GM12873 (cell line): Measurements from ENCODE around the gene CCDC73.

Experiments
- CTCF ChIP-seq: IDR thresholded peaks from 2 replicates; pipeline ENCODE4 v1.5.1; 2012; ENCODE audit warnings: low read depth, mild to moderate bottlenecking, moderate library complexity, low read length, control low read depth; ENCODE audit not compliant: insufficient read depth; ENCODE audit errors: missing control alignments

CCDC73 gene

DNA sequence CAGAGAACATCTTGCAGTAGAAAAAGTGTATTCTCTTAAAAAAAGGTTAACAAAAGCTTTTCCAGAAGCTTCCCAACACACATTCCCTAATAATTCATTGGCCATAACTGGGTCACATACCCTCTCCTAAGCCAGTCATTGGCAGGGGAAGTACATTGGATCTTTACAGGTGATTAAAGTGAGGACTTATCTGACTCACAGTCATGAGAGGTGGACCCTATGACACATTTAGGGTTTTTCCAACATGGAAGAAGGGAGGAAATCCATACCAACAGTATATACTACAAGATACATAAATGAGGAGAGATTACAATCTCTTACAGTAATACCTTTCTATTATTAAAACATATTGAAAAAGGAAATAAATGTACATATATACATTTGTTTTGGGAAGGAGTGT, 72.2 kb downstream of the CCDC73 start:
- TF ChIP-seq CTCF, result no peak

DNA sequence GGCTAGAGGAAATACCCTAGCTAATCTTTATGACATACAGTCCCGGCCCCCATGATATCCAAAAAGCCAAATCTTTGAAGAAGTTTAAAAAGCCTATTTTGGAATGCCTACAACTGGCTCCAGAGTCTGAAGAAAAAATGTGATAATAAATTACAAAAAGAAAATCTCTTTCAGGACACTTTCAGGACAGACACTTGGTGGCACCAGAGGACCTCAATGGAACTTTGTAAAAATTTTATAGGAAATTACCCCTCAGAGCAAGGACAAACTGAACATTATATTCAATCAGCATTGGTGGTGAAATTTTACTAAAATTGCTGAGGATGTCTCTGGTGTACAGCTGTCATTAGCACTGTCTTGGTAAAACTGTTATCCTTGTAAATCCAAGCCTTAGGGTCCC, 81.0 kb downstream of the CCDC73 start:
- TF ChIP-seq CTCF, result peak; percentile 34

DNA sequence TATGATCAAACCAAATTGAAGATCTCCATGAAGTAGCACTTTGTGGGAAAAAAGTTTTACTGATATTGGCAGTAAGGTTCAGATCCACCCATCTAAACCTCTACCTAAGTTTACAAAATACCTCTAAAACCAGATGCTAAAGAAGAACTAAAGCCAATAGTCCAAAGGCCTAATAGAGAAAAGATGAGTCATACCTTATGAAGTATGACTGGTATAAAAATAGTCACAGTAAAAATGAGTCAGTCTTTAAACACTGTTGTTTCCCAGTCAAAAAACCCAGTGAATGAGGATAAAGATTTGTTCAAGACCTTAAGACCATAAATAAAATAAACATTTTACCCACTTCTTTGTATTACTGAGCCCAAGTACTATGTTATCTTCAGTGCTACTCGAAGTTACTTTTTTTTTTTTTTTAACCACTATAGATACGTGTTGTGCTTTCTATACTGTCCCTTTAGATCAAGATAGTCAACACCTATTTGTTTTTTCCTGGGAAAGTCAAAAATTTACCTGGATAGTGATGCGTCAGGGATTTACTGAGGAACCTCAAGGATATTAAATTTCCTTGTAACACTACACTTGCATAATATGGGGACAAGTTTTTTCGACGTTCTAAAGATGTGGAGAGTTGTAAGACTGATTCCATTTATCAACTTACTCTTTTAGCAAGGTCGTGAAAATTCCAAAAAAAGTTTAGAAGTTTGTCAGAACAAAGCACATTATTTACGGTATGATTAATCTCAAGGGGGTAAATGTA, 87.3 kb downstream of the CCDC73 start:
- no peak for TF ChIP-seq CTCF

DNA sequence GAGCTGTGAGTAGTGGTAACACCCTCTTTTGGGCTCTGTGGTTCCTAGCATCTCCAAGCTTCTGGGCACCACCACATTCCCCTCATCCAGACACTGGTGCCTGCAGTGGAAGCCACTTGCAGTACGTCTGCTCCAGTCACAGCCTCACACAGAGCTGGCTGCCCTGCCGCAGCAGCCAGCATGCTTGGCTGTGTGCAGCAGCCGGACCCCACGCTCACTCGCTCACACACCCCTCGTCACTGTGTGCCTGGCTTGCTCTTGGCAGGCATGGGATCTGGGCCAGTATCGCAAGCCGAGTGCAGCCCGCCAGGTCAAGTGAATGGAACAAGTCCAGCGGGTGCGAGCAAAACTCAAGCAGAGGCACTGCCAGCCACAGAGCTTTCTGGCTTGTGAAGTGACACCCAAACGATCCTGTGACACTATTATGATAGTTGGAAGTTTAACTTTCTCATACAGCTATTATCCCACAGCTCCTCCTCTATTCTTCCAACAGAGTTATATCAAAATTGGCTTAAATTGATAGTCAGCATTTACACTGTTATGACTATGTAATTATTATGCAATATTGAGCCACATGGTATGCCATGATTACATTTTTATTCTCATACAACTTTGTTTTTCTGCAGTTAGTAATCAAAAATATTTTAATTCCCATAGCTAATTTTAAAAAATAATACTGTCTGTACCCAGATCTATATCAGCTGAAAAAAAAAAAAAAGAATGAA, 89.0 kb downstream of the CCDC73 start:
- no peak for TF ChIP-seq CTCF

DNA sequence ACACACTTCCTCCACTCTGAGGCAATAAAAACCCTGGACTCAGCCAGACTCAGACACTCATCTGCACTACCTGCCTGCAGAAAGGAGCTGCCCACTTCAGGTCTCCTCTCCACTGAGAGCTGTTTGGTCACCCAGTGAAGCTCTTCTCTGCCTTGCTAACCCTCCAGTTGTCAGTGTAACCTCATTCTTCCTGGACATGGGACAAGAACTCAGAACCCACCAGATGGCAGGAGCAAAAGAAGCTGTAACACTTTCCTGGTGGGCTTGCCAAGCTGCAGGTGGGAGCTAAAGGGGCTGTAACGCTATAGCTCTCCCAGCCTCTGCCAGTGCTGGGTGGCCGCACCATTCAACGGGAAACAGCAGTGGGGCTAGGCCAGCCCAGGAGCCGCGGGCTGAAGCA, 89.7 kb downstream of the CCDC73 start:
- TF ChIP-seq CTCF, result no peak

- TF ChIP-seq CTCF, result no peak
These were observed 90.2 kb downstream of the CCDC73 start for GRCh38 chr11:32704261-32704660.

DNA sequence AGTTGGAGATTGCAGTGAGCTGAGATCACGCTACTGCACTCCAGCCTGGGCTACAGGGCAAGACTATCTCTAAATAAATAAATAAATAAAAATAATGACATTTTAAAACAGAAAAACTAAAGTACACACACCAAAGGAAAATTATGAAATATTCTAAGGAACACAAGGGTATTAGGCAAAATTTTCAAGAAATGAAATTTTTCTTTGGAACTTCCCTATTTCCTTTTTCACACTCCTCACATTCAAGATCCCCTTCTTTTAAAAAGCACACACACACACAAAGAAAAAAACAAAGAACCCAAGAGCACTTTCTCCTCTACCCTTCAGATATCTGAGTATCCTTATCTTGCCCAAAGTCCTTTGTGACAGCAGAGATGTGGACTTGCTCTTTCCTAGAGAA, 92.8 kb downstream of the CCDC73 start:
- TF ChIP-seq CTCF, result no peak
